PC-9 (cell line): Measurements from ENCODE around the gene ARIH1.

Experiments
- CTCF ChIP-seq: fragments of 200-600 bp; sonication (generic); conservative IDR thresholded peaks from 2 replicates; pipeline ENCODE4 v1.6.1; 2017; ENCODE audit warnings: mixed run types, antibody characterized with exemption, mild to moderate bottlenecking, moderate library complexity
- EZH2 ChIP-seq: fragments of 200-600 bp; sonication (generic); IDR thresholded peaks from 2 replicates; pipeline ENCODE4 v1.8.0; 2017; ENCODE audit warnings: antibody characterized with exemption, low read depth

DNA sequence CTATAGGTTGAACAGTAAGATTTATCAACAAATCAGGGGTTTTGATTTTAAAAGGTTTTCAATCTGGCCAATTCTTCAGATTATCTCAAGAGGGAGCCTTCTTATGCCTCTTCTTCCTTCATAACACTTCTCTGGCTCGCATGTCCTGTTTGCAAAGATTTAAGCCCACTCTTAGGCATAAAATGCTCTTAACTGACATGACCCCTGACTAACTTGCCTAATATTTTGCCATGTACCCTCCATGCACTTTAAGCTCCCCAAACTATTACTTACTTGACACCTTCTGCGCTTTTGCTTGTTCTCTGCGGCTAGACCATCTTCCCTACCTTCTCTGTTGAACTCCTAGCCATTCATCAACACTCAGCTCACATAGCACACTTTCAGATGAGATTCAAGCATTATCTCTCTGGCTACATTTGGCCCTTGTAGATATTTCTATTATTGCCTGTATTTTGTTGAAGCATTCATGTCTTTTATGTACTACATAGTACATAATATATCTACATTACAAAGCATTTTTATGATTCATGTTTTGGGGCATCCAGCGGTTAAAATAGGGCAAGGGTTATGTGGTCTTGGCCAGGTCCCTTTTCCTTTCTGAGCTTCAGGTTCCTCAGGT, 1.0 kb upstream of the ARIH1 start:
- TF ChIP-seq CTCF (peak; percentile 43; the same call in 1 of the 2 replicates), EZH2 (no peak)
